HG03159 (cell line): ENCODE results near the gene TIMP3.

Experiments
- ATAC-seq: cut with Tn5 transposase; IDR thresholded peaks from one replicate; pipeline ENCODE4 v1.9.1; 2021; ENCODE audit warnings: mild to moderate bottlenecking, moderate library complexity; ENCODE audit not compliant: unreplicated experiment

TIMP3 gene

DNA sequence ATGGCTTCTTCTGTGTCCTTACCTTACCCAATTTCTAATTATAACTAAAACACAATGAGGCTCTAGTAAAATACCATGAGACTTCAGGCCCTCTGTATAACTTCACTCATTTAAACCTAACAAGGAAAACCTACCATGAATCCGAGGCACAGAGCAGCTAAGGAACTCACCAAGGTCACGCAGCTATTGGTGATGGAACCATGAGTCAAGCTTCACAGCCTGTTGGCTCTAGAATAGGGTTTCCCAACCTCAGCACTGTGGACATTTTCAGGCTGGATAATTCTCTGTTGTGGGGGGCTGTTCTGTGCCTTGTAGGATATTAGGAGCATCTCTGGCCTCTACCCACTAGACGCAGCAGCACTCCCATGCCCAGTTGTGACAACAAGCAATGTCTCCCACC lies 75.7 kb downstream of the TIMP3 start:
- no peak for ATAC-seq

DNA sequence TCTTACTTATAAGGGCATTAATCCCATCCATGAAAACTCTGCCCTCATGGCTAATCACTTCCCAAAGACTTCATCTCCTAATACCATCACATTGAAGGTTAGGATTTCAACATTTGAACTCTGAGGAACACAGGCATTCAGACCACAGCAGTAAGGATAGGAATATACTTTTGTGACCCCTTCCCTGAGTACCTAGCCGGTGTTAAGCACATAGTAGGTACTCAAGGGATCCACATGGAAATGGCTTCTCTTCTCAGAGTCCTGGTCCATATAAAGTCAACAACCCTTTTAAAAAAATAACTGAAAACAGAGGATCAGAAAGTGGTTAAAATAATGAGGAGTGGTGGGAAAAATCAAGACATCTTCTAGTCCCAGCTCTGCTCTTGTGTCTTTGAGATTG lies 78.0 kb downstream of the TIMP3 start:
- ATAC-seq: no peak

- ATAC-seq: no peak
These were observed 78.6 kb downstream of the TIMP3 start for GRCh38 chr22:32880061-32880460.

GRCh38 chr22:32880505-32880892 lies 79.0 kb downstream of the TIMP3 start:
- no peak for ATAC-seq

- ATAC-seq: no peak
These were observed 79.5 kb downstream of the TIMP3 start for GRCh38 chr22:32880893-32881596.

GRCh38 chr22:32882360-32882755 lies 80.9 kb downstream of the TIMP3 start:
- ATAC-seq: no peak

GRCh38 chr22:32882774-32883530 lies 81.4 kb downstream of the TIMP3 start:
- no peak for ATAC-seq

- ATAC-seq: no peak
These were observed 85.9 kb downstream of the TIMP3 start for GRCh38 chr22:32887324-32887980.

DNA sequence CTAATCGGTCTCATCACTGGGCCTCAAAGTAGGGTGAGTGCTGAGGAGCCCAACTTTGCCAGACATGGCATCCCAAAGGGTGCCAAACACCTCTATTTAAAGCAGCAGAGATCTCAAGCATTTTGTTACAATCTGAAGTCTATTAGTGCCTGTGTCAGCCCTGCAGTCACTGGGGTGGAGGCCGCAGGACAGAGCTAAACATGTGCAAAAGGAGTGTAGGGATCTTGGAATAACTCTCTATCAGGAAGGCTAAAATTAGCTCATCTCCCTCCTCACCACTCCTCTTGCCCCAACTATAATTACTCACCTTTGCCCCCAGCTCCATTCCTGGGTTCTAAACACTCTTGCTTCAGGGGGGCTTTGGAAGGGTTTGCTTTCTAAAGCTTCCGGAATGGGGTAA lies 87.5 kb downstream of the TIMP3 start:
- ATAC-seq: no peak

DNA sequence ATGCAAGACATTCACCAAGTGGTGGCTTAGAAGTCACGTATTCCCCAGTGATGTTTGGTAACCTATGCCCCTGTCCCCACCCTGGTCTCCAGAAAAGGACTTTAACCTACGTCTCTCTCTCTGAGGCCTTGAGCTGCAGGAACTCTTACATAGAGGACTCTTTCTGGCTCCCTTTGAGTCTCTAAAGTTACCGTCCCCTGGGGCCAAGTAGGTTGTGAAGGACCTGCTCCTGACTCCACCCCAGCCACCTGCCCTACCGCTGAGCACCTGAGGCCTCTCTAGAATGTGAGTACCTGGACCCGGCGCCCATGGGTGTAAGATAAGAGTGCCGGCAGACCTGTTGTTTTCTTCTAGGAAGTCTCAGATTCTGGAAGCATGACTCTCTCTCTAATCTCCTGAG lies 95.4 kb downstream of the TIMP3 start:
- ATAC-seq: no peak

DNA sequence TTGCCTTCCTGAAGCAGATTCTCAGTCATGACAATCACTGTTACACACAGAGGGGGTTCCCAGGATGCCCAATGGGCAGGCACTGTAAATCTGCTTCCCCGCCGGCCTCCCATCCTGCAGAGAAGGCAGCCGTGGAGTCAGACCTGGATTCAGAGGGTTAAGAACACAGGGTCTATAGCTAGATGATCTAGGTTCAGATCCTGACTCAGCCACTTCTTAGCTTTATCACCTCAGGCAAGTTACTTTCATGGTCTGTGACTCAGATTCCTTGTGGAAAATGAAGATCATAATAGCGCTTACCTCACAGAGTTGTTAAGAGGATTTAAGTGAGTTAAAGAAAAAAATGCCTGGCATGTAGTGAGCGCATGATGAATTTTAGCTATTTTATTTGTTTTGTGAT lies 95.9 kb downstream of the TIMP3 start:
- ATAC-seq: no peak

GRCh38 chr22:32900886-32901635 lies 99.6 kb downstream of the TIMP3 start:
- ATAC-seq: no peak

DNA sequence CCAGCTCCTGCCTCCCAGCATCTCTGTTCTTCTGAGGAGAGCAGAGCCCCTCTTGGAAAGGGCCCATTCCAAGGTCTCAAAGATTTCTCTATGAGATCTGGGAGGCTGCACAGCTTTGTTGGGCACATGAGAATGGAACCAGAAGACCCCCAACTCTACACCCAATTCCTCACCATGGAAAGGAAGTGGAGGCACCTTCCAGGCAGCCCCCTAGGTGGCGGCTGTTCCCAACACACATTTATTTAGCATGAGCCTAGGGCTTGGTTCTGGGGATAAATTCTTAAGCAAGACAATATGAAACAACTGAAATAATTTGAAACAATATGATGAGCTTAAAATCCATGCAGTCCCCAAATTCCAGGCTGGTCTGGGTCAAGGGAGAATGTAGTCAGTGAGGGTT lies 100.4 kb downstream of the TIMP3 start:
- ATAC-seq: no peak

DNA sequence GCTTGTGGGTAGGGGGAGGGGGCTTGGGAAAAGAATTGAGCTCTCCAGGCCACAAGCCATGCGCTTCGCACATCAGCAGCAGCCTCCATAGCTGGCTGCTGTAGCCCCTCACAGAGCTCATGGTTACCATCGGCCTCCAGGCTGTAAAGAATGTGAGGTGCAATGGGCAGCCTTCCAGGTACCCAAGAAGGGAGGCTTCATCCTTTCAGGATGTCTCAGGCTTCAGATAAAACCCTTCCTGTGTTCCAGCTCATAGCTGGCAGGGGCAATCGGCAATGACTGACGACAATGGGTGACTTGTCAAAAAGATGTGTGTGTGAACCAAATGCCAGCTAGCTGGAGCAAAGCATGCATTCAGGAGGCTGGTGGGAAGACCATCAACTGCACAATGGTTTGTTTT lies 102.0 kb downstream of the TIMP3 start:
- ATAC-seq: no peak

- ATAC-seq: no peak
These were observed 102.5 kb downstream of the TIMP3 start for GRCh38 chr22:32904044-32904443.

GRCh38 chr22:32905400-32905799 lies 103.9 kb downstream of the TIMP3 start:
- ATAC-seq: no peak

- ATAC-seq: no peak
These were observed 108.3 kb downstream of the TIMP3 start for GRCh38 chr22:32909581-32910428.

DNA sequence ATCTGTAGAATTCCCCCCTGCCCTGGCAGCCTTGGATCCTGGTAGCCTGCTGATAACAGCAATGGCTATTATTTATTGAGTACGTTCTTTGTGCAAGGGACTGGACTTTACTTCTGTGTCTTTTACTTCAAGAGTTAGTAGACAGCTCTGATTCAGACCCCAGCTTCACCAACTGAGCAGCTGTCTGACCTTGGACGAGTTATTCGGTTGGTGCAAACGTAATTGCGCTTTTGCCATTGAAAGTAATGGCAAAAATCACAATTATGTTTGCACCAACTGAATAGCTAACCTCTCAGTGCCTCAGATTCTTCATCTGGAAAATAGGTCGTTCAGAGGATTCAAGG lies 108.9 kb downstream of the TIMP3 start:
- no peak for ATAC-seq

DNA sequence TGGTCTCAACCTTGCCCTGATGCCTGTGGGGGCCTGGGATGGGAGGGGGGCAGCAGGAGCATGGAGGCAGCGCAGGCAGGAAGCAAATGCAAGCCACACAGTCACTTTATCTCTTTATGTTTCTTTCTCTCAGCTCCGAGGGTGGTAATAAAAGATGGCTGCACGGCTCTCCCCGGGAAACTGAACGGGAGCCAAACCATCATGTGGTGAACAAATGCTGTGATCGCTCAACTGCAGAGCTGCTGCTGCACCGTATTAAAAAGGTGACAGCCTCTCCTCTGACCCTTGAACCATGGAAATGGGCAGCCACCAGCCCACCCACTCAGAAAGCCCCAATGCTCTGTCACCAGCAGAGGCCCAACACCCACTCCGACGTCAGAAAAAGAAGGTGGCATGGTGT lies 110.0 kb downstream of the TIMP3 start:
- no peak for ATAC-seq
